Activated CD8-positive, alpha-beta T cell treated with anti-CD3 and anti-CD28 coated beads for 36 hours (primary cell): Measurements from ENCODE around the gene SORCS3. TPM values are rescaled to one million over a fixed set of nuclear protein-coding genes. Genes with fewer than 3 reads are reported as not detected.

Experiments used
- ATAC-seq: fragments of 200-7000 bp; cut with Tn5 transposase; one replicate; pipeline ENCODE4 v1.10.0; 2021; ENCODE audit warnings: mild to moderate bottlenecking, moderate library complexity
- CTCF ChIA-PET: fragments of 350-600 bp; sonication (Branson Sonifier 250); formaldehyde crosslinking; loops from one replicate; lab custom pipeline; 2021; ENCODE audit warnings: antibody characterized with exemption; lab: Charles Lee
- POLR2A ChIA-PET: fragments of 350-600 bp; sonication (Branson Sonifier 250); formaldehyde crosslinking; loops from one replicate; lab custom pipeline; 2021; ENCODE audit warnings: antibody characterized with exemption; lab: Charles Lee
- DNase-seq: peaks from one replicate; pipeline ENCODE4 v3.0.0-alpha.2; 2020
- H3K27ac Mint-ChIP-seq: one replicate; pipeline ENCODE4 v1.8.0; 2021; ENCODE audit warnings: mild to moderate bottlenecking, mixed read lengths
- H3K27me3 Mint-ChIP-seq: one replicate; pipeline ENCODE4 v1.8.0; 2021; ENCODE audit warnings: mixed read lengths
- H3K36me3 Mint-ChIP-seq: one replicate; pipeline ENCODE4 v1.8.0; 2021; ENCODE audit warnings: low read depth, mixed read lengths
- H3K4me1 Mint-ChIP-seq: one replicate; pipeline ENCODE4 v1.8.0; 2021; ENCODE audit warnings: low read depth, mixed read lengths
- H3K4me3 Mint-ChIP-seq: one replicate; pipeline ENCODE4 v1.8.0; 2021; ENCODE audit warnings: mild to moderate bottlenecking, moderate library complexity, mixed read lengths
- H3K9me3 Mint-ChIP-seq: one replicate; pipeline ENCODE4 v1.8.0; 2021; ENCODE audit warnings: mixed read lengths
- intact Hi-C: fragments of 100-400 bp; cut with micrococcal nuclease; formaldehyde crosslinking; loops from one replicate; pipeline ENCODE4 v1.10.0; 2022
- total RNA-seq, 2 experiments: library from RNA; stranded (reverse); gene quantifications; one replicate each; pipeline ENCODE4 v1.2.3, GENCODE V29; 2021
- TF ChIP-seq, protein P1 (sequence below): fragments of 200-600 bp; IDR thresholded peaks from one replicate; pipeline ENCODE4 v1.8.0; 2022; ENCODE audit warnings: antibody characterized with exemption, mild to moderate bottlenecking

The SORCS3 gene
- total RNA-seq, 2 experiments from 2014 or later, result not detected

DNA sequence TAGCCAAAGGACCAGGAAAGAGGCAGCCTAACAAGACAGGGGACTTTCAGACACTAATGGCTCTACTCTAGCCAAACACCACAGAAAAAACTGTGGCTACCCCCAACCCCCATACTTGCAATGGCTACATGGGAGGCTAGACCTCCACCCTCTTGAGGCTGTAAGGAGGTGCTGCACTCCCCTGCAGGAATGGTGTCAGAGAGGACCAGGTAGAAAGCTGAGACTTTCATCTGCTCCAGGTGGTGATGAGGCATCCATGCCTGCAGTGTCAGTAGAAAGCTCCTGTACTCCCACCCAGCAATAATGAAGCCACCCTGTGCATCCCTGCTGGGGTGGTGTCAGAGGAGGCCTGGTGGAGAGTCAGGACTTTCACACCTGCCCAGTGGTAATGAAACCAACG, 18.9 kb upstream of the SORCS3 start:
- no peaks in the 10 kb centered on the region for H3K9me3 Mint-ChIP-seq
- TF ChIP-seq, protein P1, sequence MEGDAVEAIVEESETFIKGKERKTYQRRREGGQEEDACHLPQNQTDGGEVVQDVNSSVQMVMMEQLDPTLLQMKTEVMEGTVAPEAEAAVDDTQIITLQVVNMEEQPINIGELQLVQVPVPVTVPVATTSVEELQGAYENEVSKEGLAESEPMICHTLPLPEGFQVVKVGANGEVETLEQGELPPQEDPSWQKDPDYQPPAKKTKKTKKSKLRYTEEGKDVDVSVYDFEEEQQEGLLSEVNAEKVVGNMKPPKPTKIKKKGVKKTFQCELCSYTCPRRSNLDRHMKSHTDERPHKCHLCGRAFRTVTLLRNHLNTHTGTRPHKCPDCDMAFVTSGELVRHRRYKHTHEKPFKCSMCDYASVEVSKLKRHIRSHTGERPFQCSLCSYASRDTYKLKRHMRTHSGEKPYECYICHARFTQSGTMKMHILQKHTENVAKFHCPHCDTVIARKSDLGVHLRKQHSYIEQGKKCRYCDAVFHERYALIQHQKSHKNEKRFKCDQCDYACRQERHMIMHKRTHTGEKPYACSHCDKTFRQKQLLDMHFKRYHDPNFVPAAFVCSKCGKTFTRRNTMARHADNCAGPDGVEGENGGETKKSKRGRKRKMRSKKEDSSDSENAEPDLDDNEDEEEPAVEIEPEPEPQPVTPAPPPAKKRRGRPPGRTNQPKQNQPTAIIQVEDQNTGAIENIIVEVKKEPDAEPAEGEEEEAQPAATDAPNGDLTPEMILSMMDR, result peak; percentile 7
- no peak for DNase-seq
- no peak overlapping the region for H3K27ac Mint-ChIP-seq
- intact Hi-C loops, result no loop called here
- no peak for ATAC-seq
- CTCF ChIA-PET, result interaction anchor here (1.0 to 1.5 kb wide), 3 partner anchors 42 to 348 kb away, joined by 3 to 4 read pairs (median 4); no protein-coding TSS in a partner anchor
- POLR2A ChIA-PET, result no interaction called here
- H3K4me3 Mint-ChIP-seq, result no peak overlapping the region
- H3K36me3 Mint-ChIP-seq, result no peaks in the 10 kb centered on the region
- peaks cover 32% of the 10 kb centered on the region for H3K27me3 Mint-ChIP-seq
- no peaks in the 10 kb centered on the region for H3K4me1 Mint-ChIP-seq

DNA sequence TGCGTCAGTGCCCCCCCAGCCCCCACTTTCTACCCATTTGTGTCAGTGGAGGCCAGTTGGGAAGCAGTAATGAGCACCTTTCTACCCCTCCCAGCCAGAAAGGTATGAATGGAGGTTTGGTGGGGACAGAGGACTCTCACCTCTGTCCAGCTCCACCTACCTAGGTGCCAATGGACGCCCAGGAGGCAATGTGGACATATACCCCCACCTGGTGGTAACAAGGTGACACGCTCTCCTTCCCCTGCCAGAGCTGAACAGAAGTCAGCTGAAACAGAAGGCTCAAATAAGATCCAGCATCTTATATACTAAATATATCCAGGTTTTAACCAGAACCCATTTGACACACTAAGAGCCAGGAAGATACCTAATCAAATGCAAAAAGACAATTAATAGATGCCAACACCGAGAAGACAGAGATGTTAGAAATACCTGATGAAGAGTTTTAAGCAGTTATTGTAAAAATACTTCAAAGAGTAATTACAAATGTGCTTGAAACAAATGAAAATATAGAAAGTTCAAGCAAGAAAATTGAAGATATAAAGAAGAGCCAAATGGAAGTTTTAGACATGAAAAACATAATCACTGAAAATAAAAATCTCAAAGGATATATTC, 18.4 kb upstream of the SORCS3 start:
- H3K4me3 Mint-ChIP-seq, result no peak overlapping the region
- H3K4me1 Mint-ChIP-seq, result no peaks in the 10 kb centered on the region
- no peaks in the 10 kb centered on the region for H3K36me3 Mint-ChIP-seq
- POLR2A ChIA-PET, result no interaction called here
- peaks cover 28% of the 10 kb centered on the region for H3K27me3 Mint-ChIP-seq
- intact Hi-C loops, result no loop called here
- CTCF ChIA-PET, result interaction anchor here (1.0 to 1.5 kb wide), 3 partner anchors 43 to 348 kb away, joined by 3 to 4 read pairs (median 4); no protein-coding TSS in a partner anchor
- H3K9me3 Mint-ChIP-seq, result no peaks in the 10 kb centered on the region
- peak; percentile 20 for DNase-seq
- ATAC-seq, result no peak
- TF ChIP-seq, protein P1, result no peak
- no peak overlapping the region for H3K27ac Mint-ChIP-seq

DNA sequence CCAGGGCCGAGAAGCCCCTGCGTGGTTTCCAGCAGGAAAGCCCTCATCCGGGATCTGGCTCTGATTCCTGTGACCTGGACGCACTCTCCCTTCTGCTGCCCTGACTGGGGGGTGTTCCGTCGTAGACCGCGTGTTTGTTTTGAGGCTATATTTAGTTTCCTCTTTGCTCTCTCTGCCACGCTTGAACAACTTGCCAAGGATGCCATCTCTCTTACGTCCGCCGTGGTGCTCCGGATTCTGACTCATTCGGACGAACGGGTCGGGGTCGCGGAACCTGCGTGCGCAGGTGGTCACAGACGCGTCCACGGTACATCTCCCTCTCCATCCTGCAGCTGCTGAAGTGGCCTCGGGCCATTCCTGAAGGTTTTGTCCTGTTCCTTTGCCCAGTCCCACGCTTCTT, 10.4 kb upstream of the SORCS3 start:
- Mint-ChIP-seq H3K27me3 (peaks cover 26% of the 10 kb centered on the region), H3K36me3 (no peaks in the 10 kb centered on the region), H3K4me1 (no peaks in the 10 kb centered on the region), H3K9me3 (no peaks in the 10 kb centered on the region), H3K4me3 (no peak overlapping the region), H3K27ac (no peak overlapping the region)
- ChIA-PET CTCF (no interaction called here), POLR2A (no interaction called here)
- TF ChIP-seq, protein P1, result no peak
- intact Hi-C loops, result no loop called here
- ATAC-seq, result no peak
- DNase-seq, result no peak

DNA sequence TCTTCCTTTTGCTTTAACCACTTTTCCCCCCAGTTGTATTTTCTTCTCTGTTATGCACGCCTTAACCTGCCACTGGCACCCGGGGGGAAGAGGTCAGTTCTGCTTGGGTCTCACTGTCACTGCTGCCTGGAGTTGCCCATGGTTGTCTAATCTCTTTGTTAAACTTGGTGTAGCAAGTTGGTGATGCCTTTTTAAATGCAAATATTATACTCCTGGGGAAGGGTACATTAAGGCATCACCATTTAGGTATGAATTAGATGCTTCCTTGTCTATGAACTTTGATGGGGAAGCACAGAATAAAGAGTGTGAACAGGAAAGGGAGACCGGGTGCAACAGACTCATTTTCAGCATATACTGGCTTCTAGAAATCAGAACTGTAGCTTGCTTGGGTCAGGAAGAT, 9.1 kb upstream of the SORCS3 start:
- no peak for DNase-seq
- no peaks in the 10 kb centered on the region for H3K9me3 Mint-ChIP-seq
- H3K27ac Mint-ChIP-seq, result no peak overlapping the region
- H3K36me3 Mint-ChIP-seq, result no peaks in the 10 kb centered on the region
- intact Hi-C loops, result no loop called here
- H3K4me3 Mint-ChIP-seq, result no peak overlapping the region
- CTCF ChIA-PET, result interaction anchor here (1.2 kb wide), 1 partner anchor 18 kb away, joined by 4 read pairs; no protein-coding TSS in a partner anchor
- peaks cover 30% of the 10 kb centered on the region for H3K27me3 Mint-ChIP-seq
- TF ChIP-seq, protein P1, result no peak
- POLR2A ChIA-PET, result no interaction called here
- no peak for ATAC-seq
- no peaks in the 10 kb centered on the region for H3K4me1 Mint-ChIP-seq

DNA sequence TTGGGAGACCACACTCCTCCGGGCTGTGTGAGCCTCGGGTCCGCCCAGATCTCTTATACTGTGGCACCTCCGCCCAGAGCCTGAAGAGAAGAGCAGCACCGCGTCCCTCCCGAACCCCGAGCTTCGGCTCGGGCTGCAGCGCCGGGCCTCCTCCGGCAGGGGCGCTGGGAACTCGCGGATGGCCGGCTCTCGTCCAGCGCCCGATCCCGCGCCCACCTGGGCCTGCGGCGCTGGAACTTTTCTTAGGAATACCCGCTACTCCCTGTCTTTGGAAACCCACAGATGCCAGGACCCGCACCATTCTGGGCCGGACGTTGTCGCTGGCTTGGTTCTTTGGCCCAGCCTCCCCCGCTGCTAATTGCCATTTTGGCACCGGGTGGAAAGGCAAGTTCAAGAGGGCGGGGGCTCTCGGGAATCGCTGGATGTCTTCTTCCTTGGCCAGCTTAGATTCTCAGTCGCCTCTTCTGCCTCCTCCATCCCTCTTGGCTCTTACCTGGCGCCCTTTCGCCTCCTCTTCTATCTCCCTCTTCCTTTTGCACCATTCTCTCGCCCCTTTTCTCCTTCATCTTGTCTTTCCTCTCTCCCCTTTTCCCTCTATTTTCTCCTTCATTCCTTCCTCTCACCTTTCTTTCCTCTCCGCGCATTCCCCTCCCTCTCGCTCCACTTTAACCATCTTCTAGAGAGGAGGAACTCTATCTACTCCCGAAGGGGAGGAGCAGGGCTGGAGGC, 2.1 kb upstream of the SORCS3 start:
- DNase-seq (no peak), ATAC-seq (peak; percentile 42)
- Mint-ChIP-seq H3K9me3 (no peaks in the 10 kb centered on the region), H3K36me3 (no peaks in the 10 kb centered on the region), H3K27ac (no peak overlapping the region), H3K4me3 (no peak overlapping the region), H3K4me1 (peaks cover 15% of the 10 kb centered on the region), H3K27me3 (peaks cover 58% of the 10 kb centered on the region)
- TF ChIP-seq, protein P1, result peak; percentile 58
- ChIA-PET POLR2A (no interaction called here), CTCF (interaction anchor here (0.7 kb wide), 1 partner anchor 31 kb away, joined by 3 read pairs; no protein-coding TSS in a partner anchor)
- intact Hi-C loops, result no loop called here
